SK-N-SH (cell line): ENCODE measurements around the gene RDH12.

Experiments
- CHD2 ChIP-seq: fragments of 150-350 bp; IDR thresholded peaks from 2 replicates; pipeline ENCODE4 v1.6.1; 2018; ENCODE audit warnings: low read length; ENCODE audit not compliant: partially characterized antibody
- CTCF ChIP-seq: fragments of 200-600 bp; sonication (generic); IDR thresholded peaks from 2 replicates; pipeline ENCODE4 v1.6.1; 2017; ENCODE audit warnings: antibody characterized with exemption, mild to moderate bottlenecking, moderate library complexity
- ELF1 ChIP-seq: IDR thresholded peaks from 2 replicates; pipeline ENCODE4 v1.4.0; 2012
- EP300 ChIP-seq, 2 experiments: IDR thresholded peaks; 2 replicates each; pipeline versions ENCODE4 v1.4.0 to v1.6.1; 2012; ENCODE audit warnings: borderline replicate concordance in 1 of 2, low read depth in 1 of 2, low read length in 1 of 2
- FOSL2 ChIP-seq: IDR thresholded peaks from 2 replicates; pipeline ENCODE4 v1.4.0; 2012; ENCODE audit warnings: low read depth, mild to moderate bottlenecking, moderate library complexity, borderline replicate concordance
- FOXM1 ChIP-seq: IDR thresholded peaks from 2 replicates; pipeline ENCODE4 v1.4.0; 2012; ENCODE audit warnings: low read depth, mild to moderate bottlenecking
- GABPA ChIP-seq: IDR thresholded peaks from 2 replicates; pipeline ENCODE4 v1.4.0; 2012; ENCODE audit warnings: low read depth, mild to moderate bottlenecking
- POLR2AphosphoS5 ChIP-seq: IDR thresholded peaks from 2 replicates; pipeline ENCODE4 v1.6.1; 2012; ENCODE audit warnings: low read depth, low read length
- RAD21 ChIP-seq: IDR thresholded peaks from 2 replicates; pipeline ENCODE4 v1.6.1; 2012; ENCODE audit warnings: mild to moderate bottlenecking, low read length
- RCOR1 ChIP-seq: fragments of 150-350 bp; IDR thresholded peaks from 2 replicates; pipeline ENCODE4 v1.6.1; 2017; ENCODE audit warnings: antibody characterized with exemption, low read length
- SIN3A ChIP-seq: IDR thresholded peaks from 2 replicates; pipeline ENCODE4 v1.6.1; 2012; ENCODE audit warnings: low read depth, mild to moderate bottlenecking, low read length, moderate library complexity, borderline replicate concordance
- USF2 ChIP-seq: fragments of 150-350 bp; IDR thresholded peaks from 2 replicates; pipeline ENCODE4 v1.6.1; 2017; ENCODE audit warnings: antibody characterized with exemption, low read length, low read depth, borderline replicate concordance

GRCh38 chr14:67717048-67717447 is 15.4 kb downstream of the RDH12 start:
- TF ChIP-seq CTCF (no peak), FOXM1 (no peak), FOSL2 (no peak), CHD2 (no peak), GABPA (no peak), EP300 (IDR thresholded peaks at IDR 0.05; ENCODE audit: borderline replicate concordance in 1 of 2, low read depth in 1 of 2, low read length in 1 of 2) (no peak), SIN3A (no peak), RCOR1 (no peak), POLR2AphosphoS5 (no peak), RAD21 (no peak), USF2 (no peak), ELF1 (no peak)
